Panc1 (cell line): ENCODE measurements around the gene GTSE1. TPM values are rescaled to one million over a fixed set of nuclear protein-coding genes. Genes with fewer than 3 reads are reported as not detected.

Experiments used
- ATAC-seq: fragments of 200-7000 bp; cut with Tn5 transposase; 2 replicates; pipeline ENCODE4 v1.9.1; 2020; ENCODE audit warnings: mild to moderate bottlenecking, moderate library complexity
- BruUV-seq: library from RNA; stranded (reverse); fragments of 400-500 nt; replicated peaks from 2 replicates; lab custom pipeline; 2021; lab: Mats Ljungman, UMichigan
- CTCF ChIA-PET: fragments of 300-600 bp; sonication (Branson Sonifier 250); formaldehyde crosslinking; loops from one replicate; lab custom pipeline; 2022; ENCODE audit warnings: antibody characterized with exemption; lab: Charles Lee
- POLR2A ChIA-PET: fragments of 300-600 bp; sonication (Branson Sonifier 250); formaldehyde crosslinking; loops from one replicate; lab custom pipeline; 2022; ENCODE audit warnings: antibody characterized with exemption; lab: Charles Lee
- DNase-seq: peaks from one replicate; pipeline ENCODE4 v3.0.0-alpha.2; 2010; ENCODE audit warnings: low read depth, low spot score
- H3K27ac ChIP-seq: 2 replicates; pipeline ENCODE4 v1.5.1; 2011; ENCODE audit warnings: mild to moderate bottlenecking, low read length, inconsistent platforms
- H3K27me3 ChIP-seq: fragments of 200-500 bp; sonication (Bioruptor generic); 2 replicates; pipeline ENCODE4 v1.6.0; 2014; ENCODE audit warnings: low read length, inconsistent platforms; ENCODE audit not compliant: control insufficient read depth, insufficient read depth
- H3K36me3 ChIP-seq: fragments of 200-500 bp; sonication (Bioruptor generic); 2 replicates; pipeline ENCODE4 v1.5.1; 2014; ENCODE audit warnings: inconsistent platforms, mild to moderate bottlenecking, low read length, moderate library complexity; ENCODE audit not compliant: control insufficient read depth, insufficient read depth
- H3K4me1 ChIP-seq: 2 replicates; pipeline ENCODE4 v1.5.1; 2011; ENCODE audit warnings: inconsistent platforms, mild to moderate bottlenecking, low read length, moderate library complexity; ENCODE audit not compliant: control insufficient read depth, insufficient read depth
- H3K4me3 ChIP-seq, 2 experiments: 2 replicates each; pipeline ENCODE4 v1.5.1; 2011 to 2012; ENCODE audit warnings: low read depth in 2 of 2, low read length in 2 of 2, mild to moderate bottlenecking in 2 of 2, inconsistent platforms in 1 of 2, moderate library complexity in 1 of 2
- H3K9me3 ChIP-seq: fragments of 200-500 bp; sonication (Bioruptor generic); 2 replicates; pipeline ENCODE4 v1.5.1; 2014; ENCODE audit warnings: low read depth, mild to moderate bottlenecking, inconsistent platforms, low read length, moderate library complexity; ENCODE audit not compliant: control insufficient read depth, insufficient read depth
- POLR2AphosphoS5 ChIP-seq: IDR thresholded peaks from 2 replicates; pipeline ENCODE4 v1.6.1; 2012; ENCODE audit warnings: mild to moderate bottlenecking, low read depth, low read length, moderate library complexity
- SIN3A ChIP-seq: IDR thresholded peaks from 2 replicates; pipeline ENCODE4 v1.6.1; 2012; ENCODE audit warnings: low read depth, mild to moderate bottlenecking, low read length, moderate library complexity, borderline replicate concordance; ENCODE audit not compliant: insufficient read depth
- TCF7L2 ChIP-seq: IDR thresholded peaks from 2 replicates; pipeline ENCODE4 v1.6.1; 2011; ENCODE audit warnings: mild to moderate bottlenecking, low read depth, low read length, inconsistent platforms
- in situ Hi-C: cut with HindIII; loops from 2 replicates; pipeline ENCODE4 v1.10.0; 2016; ENCODE audit warnings: low sequenced_read_pairs, low pct_unique_long_range_greater_than_20kb
- intact Hi-C: fragments of 100-400 bp; cut with micrococcal nuclease; formaldehyde crosslinking; loops from one replicate; pipeline ENCODE4 v1.10.0; 2022; ENCODE audit not compliant: unreplicated experiment
- total RNA-seq: library from RNA; stranded (reverse); gene quantifications from one replicate; pipeline ENCODE4 v1.2.1, GENCODE V29; 2021; ENCODE audit not compliant: unreplicated experiment
- TF ChIP-seq, protein P1 (sequence below), 2 experiments: IDR thresholded peaks; 2 replicates each; pipeline ENCODE4 v1.6.1; 2011 to 2012; ENCODE audit warnings: low read depth in 2 of 2, control low read depth in 1 of 2, low read length in 1 of 2, mild to moderate bottlenecking in 1 of 2, moderate library complexity in 1 of 2; ENCODE audit not compliant: insufficient read depth in 1 of 2
- TF ChIP-seq, protein P2 (sequence below): fragments of 450-650 bp; IDR thresholded peaks from 2 replicates; pipeline ENCODE4 v1.5.1; 2017; ENCODE audit warnings: mild to moderate bottlenecking

The GTSE1 gene
- total RNA-seq, 1 experiment from 2014 or later, result 36.2 TPM

DNA sequence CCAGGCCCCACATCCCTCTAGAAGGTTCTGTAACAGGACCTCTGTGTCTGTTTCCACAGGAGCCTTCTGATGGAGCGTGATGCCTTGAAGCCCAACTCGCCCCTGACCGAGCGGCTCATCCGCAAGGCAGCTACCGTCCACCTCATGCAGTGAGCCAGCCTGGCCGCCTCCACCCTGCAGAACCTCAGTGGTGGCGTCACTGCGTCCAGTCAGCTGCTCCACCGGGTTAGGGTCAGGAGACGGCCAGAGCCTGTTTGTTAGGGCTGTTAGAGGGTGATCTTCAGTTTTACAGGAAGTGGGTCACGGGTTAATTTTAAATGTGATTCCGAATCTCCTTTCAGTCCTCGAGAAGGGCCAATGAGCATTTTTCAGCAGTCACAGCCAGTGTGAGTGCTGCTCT is 3.9 kb upstream of the GTSE1 start:
- ChIA-PET CTCF (no interaction called here), POLR2A (no interaction called here)
- DNase-seq (no peak), ATAC-seq (no peak)
- Histone ChIP-seq H3K4me1 (no peaks in the 10 kb centered on the region; the same call in 1 of the 2 replicates), H3K36me3 (peaks cover 2% of the 10 kb centered on the region; the same call in 1 of the 2 replicates), H3K27ac (no peak overlapping the region), H3K9me3 (no peaks in the 10 kb centered on the region), H3K4me3 (no peak overlapping the region), H3K27me3 (no peaks in the 10 kb centered on the region)
- TF ChIP-seq TCF7L2, result no peak
- TF ChIP-seq, protein P1, sequence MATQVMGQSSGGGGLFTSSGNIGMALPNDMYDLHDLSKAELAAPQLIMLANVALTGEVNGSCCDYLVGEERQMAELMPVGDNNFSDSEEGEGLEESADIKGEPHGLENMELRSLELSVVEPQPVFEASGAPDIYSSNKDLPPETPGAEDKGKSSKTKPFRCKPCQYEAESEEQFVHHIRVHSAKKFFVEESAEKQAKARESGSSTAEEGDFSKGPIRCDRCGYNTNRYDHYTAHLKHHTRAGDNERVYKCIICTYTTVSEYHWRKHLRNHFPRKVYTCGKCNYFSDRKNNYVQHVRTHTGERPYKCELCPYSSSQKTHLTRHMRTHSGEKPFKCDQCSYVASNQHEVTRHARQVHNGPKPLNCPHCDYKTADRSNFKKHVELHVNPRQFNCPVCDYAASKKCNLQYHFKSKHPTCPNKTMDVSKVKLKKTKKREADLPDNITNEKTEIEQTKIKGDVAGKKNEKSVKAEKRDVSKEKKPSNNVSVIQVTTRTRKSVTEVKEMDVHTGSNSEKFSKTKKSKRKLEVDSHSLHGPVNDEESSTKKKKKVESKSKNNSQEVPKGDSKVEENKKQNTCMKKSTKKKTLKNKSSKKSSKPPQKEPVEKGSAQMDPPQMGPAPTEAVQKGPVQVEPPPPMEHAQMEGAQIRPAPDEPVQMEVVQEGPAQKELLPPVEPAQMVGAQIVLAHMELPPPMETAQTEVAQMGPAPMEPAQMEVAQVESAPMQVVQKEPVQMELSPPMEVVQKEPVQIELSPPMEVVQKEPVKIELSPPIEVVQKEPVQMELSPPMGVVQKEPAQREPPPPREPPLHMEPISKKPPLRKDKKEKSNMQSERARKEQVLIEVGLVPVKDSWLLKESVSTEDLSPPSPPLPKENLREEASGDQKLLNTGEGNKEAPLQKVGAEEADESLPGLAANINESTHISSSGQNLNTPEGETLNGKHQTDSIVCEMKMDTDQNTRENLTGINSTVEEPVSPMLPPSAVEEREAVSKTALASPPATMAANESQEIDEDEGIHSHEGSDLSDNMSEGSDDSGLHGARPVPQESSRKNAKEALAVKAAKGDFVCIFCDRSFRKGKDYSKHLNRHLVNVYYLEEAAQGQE (IDR thresholded peaks at IDR 0.05; ENCODE audit: insufficient read depth in 1 of 2, low read depth in 2 of 2, low read length in 1 of 2), result no peak
- no peak for TF ChIP-seq POLR2AphosphoS5
- TF ChIP-seq, protein P2, sequence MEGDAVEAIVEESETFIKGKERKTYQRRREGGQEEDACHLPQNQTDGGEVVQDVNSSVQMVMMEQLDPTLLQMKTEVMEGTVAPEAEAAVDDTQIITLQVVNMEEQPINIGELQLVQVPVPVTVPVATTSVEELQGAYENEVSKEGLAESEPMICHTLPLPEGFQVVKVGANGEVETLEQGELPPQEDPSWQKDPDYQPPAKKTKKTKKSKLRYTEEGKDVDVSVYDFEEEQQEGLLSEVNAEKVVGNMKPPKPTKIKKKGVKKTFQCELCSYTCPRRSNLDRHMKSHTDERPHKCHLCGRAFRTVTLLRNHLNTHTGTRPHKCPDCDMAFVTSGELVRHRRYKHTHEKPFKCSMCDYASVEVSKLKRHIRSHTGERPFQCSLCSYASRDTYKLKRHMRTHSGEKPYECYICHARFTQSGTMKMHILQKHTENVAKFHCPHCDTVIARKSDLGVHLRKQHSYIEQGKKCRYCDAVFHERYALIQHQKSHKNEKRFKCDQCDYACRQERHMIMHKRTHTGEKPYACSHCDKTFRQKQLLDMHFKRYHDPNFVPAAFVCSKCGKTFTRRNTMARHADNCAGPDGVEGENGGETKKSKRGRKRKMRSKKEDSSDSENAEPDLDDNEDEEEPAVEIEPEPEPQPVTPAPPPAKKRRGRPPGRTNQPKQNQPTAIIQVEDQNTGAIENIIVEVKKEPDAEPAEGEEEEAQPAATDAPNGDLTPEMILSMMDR, result no peak
- no peak for TF ChIP-seq SIN3A
- in situ Hi-C loops (no loop called here), intact Hi-C loops (no loop called here)
- BruUV-seq, result no TSS peak

DNA sequence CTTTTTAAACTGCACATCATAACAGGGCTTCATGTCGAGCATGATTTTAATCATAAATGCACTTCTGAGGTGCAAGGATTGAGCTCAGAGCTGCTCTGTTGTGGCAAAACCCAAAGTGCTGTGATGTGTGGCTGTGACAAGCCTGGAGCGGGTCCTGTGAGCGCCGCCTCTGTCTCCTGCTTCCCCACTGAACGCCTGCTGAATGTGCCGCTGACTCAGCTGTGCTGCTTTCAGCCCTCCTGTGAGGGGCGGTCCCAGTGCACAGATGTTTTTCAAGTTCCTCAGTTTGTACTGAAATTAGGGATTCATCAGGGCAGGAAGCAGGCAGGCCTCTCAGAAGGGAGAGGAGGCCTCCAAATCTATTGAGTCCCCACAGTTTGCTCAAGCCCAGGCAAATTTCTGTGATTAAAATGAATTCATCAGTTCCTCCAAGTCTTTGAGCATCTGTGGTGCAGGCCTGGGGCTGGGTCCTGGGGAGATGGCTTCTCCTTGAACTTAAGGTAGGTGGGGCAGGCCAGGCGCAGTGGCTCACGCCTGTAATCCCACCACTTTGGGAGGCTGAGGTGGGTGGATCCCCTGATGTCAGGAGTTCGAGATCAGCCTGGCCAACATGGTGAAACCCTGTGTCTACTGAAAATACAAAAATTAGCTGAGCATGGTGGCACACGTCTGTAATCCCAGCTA is 3.0 kb upstream of the GTSE1 start:
- no TSS peak for BruUV-seq

More for the DNA sequence above, 3.0 kb upstream of the GTSE1 start:
- intact Hi-C loops, result no loop called here
- CTCF ChIA-PET, result no interaction called here
- no peak overlapping the region for H3K27ac ChIP-seq
- POLR2A ChIA-PET, result no interaction called here
- H3K4me3 ChIP-seq, result no peak overlapping the region
- DNase-seq (no peak), ATAC-seq (no peak)
- H3K4me1 ChIP-seq, result no peaks in the 10 kb centered on the region; the same call in 1 of the 2 replicates
- TF ChIP-seq, protein P1 (IDR thresholded peaks at IDR 0.05; ENCODE audit: insufficient read depth in 1 of 2, low read depth in 2 of 2, low read length in 1 of 2), result no peak
- TF ChIP-seq, protein P2, result no peak
- no peak for TF ChIP-seq SIN3A
- no peaks in the 10 kb centered on the region for H3K9me3 ChIP-seq
- H3K27me3 ChIP-seq, result no peaks in the 10 kb centered on the region
- peaks cover 2% of the 10 kb centered on the region; the same call in 1 of the 2 replicates for H3K36me3 ChIP-seq
- in situ Hi-C loops, result no loop called here
